ENCODE data around the gene GPR39. TPM values are rescaled to one million over a fixed set of nuclear protein-coding genes. Genes with fewer than 3 reads are reported as not detected.

GPR39 gene
- total and polyA plus RNA-seq, 2 donors (not counting 3 experiments of a cell fraction or from before 2014, with no cell fraction given): 0.03 to 0.20 TPM

DNA sequence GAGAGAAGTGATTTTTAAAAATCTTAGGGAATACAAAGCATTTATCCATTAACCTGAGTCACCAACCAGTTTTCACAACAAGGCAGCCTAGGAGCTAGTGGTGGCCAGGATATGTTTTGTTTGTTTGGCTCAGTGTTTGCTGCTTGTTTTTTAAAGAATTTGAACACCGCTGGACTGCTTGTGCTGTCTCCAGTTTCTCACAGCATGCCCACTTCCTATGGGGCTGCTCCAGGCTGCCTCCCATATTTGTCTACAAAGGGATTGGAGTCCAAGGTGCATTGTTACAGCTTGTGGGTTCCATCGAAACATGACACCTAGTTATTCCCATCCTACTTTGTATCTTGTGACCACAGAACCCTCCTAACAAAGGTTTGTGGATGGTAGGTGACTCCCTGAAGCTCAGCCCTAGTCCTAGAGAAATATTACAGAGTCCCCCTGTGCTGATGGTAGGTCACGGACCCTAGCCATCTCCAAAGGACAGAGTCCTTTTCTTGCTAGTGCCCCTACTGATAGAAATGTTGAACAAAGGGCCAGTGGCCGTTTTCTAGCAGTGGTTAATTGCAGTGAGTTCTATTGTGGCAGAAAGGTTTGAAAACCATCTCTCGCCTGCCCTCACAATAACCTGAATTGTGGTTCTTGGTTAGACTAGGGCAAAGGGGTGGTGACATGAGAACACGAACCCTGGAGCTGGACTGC is 23.2 kb downstream of the GPR39 start:
- intact Hi-C loops (cut with micrococcal nuclease): no loop called here
- H3K27me3 ChIP-seq (ENCODE audit: control insufficient read depth in 2 of 2, insufficient read depth in 2 of 2, low read length in 2 of 2): no peaks in the 10 kb centered on the region
- POLR2A ChIA-PET: no interaction called here
- H3K4me1 ChIP-seq (ENCODE audit: control insufficient read depth, extremely low read depth, insufficient read depth, low read length): peaks cover 6% of the 10 kb centered on the region
- CTCF ChIA-PET: interaction anchor here (2.3 kb wide), 1 partner anchor 9 kb away, joined by 15 read pairs; no protein-coding TSS in a partner anchor
- no peak overlapping the region for H3K4me3 ChIP-seq (replicated peaks in 1 of 3; ENCODE audit: insufficient read depth in 1 of 3, low read depth in 1 of 3, low read length in 3 of 3)
- H3K9ac ChIP-seq (replicated peaks; ENCODE audit: extremely low read depth, insufficient read depth, low read length): no peak overlapping the region
- no peak for DNase-seq (ENCODE audit: low read depth, low spot score)
- no peaks in the 10 kb centered on the region for H3K36me3 ChIP-seq (ENCODE audit: control insufficient read depth in 2 of 2, extremely low read depth in 1 of 2, insufficient read depth in 2 of 2, low read length in 2 of 2)
- no peak for FAIRE-seq
- no peaks in the 10 kb centered on the region for H3K79me2 ChIP-seq (ENCODE audit: control insufficient read depth, insufficient read depth, low read length)
- H4K20me1 ChIP-seq (replicated peaks; ENCODE audit: control insufficient read depth, extremely low read depth, insufficient read depth, low read length): no peaks in the 10 kb centered on the region
- BruUV-seq (replicated peaks): no TSS peak
- no peak overlapping the region for H2AFZ ChIP-seq (ENCODE audit: low read depth, low read length)
- no peaks in the 10 kb centered on the region for H3K9me1 ChIP-seq (replicated peaks; ENCODE audit: control insufficient read depth, extremely low read depth, insufficient read depth, low read length)
- H3K9me3 ChIP-seq (replicated peaks; ENCODE audit: control insufficient read depth, insufficient read depth, low read length): no peaks in the 10 kb centered on the region
- H3K27ac ChIP-seq (ENCODE audit: insufficient read depth, low read depth, low read length): no peak overlapping the region
- dilution Hi-C loops (cut with MboI; ENCODE audit: extremely low pct_ligation_motif_present, low sequenced_read_pairs): no loop called here
- TF ChIP-seq MAX (IDR thresholded peaks at IDR 0.05; ENCODE audit: insufficient read depth, insufficient read length): no peak
- TF ChIP-seq JUN (IDR thresholded peaks at IDR 0.05; ENCODE audit: borderline replicate concordance, insufficient read depth, insufficient read length, low read depth): no peak
- TF ChIP-seq, protein P1, sequence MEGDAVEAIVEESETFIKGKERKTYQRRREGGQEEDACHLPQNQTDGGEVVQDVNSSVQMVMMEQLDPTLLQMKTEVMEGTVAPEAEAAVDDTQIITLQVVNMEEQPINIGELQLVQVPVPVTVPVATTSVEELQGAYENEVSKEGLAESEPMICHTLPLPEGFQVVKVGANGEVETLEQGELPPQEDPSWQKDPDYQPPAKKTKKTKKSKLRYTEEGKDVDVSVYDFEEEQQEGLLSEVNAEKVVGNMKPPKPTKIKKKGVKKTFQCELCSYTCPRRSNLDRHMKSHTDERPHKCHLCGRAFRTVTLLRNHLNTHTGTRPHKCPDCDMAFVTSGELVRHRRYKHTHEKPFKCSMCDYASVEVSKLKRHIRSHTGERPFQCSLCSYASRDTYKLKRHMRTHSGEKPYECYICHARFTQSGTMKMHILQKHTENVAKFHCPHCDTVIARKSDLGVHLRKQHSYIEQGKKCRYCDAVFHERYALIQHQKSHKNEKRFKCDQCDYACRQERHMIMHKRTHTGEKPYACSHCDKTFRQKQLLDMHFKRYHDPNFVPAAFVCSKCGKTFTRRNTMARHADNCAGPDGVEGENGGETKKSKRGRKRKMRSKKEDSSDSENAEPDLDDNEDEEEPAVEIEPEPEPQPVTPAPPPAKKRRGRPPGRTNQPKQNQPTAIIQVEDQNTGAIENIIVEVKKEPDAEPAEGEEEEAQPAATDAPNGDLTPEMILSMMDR (IDR thresholded peaks at IDR 0.05; ENCODE audit: extremely low read depth in 1 of 2, insufficient read depth in 1 of 2, low read depth in 1 of 2, low read length in 2 of 2): no peak
- no peak for TF ChIP-seq FOS (IDR thresholded peaks at IDR 0.05; ENCODE audit: borderline replicate concordance, insufficient read depth, low read length)
- no peak for TF ChIP-seq POLR2AphosphoS5 (IDR thresholded peaks at IDR 0.05; ENCODE audit: insufficient read depth, low read depth, low read length)
- no peak for TF ChIP-seq POLR2A (IDR thresholded peaks at IDR 0.05; ENCODE audit: low read depth, low read length)
- no peak for TF ChIP-seq GATA2 (IDR thresholded peaks at IDR 0.05; ENCODE audit: insufficient read depth, insufficient read length, low read depth, low read length)
- no peak for TF ChIP-seq MYC (IDR thresholded peaks at IDR 0.05; ENCODE audit: low read depth, low read length)
- no peak for TF ChIP-seq EZH2 (IDR thresholded peaks at IDR 0.05; ENCODE audit: borderline replicate concordance, low read depth, low read length, severe bottlenecking)
- H3K4me2 ChIP-seq (ENCODE audit: insufficient read depth, low read length): no peak overlapping the region
